CD4-positive, alpha-beta T cell (primary cell): ENCODE data around the gene MIA2. TPM values are rescaled to one million over a fixed set of nuclear protein-coding genes. Genes with fewer than 3 reads are reported as not detected.

Source experiments
- ATAC-seq: fragments of 200-7000 bp; cut with Tn5 transposase; one replicate; pipeline ENCODE4 v1.10.0; 2022; ENCODE audit warnings: mild to moderate bottlenecking; ENCODE audit not compliant: poor library complexity
- CTCF ChIA-PET: fragments of 350-600 bp; sonication (Branson Sonifier 250); formaldehyde crosslinking; loops from one replicate; lab custom pipeline; 2021; ENCODE audit warnings: antibody characterized with exemption, inconsistent platforms; lab: Charles Lee
- POLR2A ChIA-PET: fragments of 350-600 bp; sonication (Branson Sonifier 250); formaldehyde crosslinking; loops from one replicate; lab custom pipeline; 2021; ENCODE audit warnings: antibody characterized with exemption, inconsistent platforms; lab: Charles Lee
- DNase-seq, 14 experiments: peaks; one replicate each; pipeline ENCODE4 v3.0.0-alpha.2; 2013 to 2020; ENCODE audit warnings: mixed read lengths in 2 of 14
- H3K27ac ChIP-seq, 2 donors: one replicate each; pipeline versions ENCODE4 v1.5.1 to v1.7.0; 2013; ENCODE audit warnings: low read length in 2 of 2, low read depth in 1 of 2, mild to moderate bottlenecking in 1 of 2
- H3K27me3 ChIP-seq, 2 experiments: 1 replicate in 1 of 2; 2 replicates in 1 of 2; pipeline versions ENCODE4 v1.6.1 to v1.7.0; 2013; ENCODE audit warnings: low read length in 2 of 2, control low read depth in 1 of 2, mild to moderate bottlenecking in 1 of 2, moderate library complexity in 1 of 2; ENCODE audit not compliant: insufficient read depth in 2 of 2, control insufficient read depth in 1 of 2
- H3K36me3 ChIP-seq: one replicate; pipeline ENCODE4 v1.6.1; 2013; ENCODE audit warnings: low read length, control low read depth; ENCODE audit not compliant: insufficient read depth
- H3K4me1 ChIP-seq: one replicate; pipeline ENCODE4 v1.6.1; 2013; ENCODE audit warnings: low read length, control low read depth; ENCODE audit not compliant: insufficient read depth
- H3K4me3 ChIP-seq: one replicate; pipeline ENCODE4 v1.5.1; 2013; ENCODE audit warnings: mild to moderate bottlenecking, low read length, moderate library complexity
- H3K9me3 ChIP-seq, 2 experiments: 1 replicate in 1 of 2; 2 replicates in 1 of 2; pipeline versions ENCODE4 v1.6.1 to v1.7.0; 2013; ENCODE audit warnings: low read length in 2 of 2, mild to moderate bottlenecking in 2 of 2, control low read depth in 1 of 2, moderate library complexity in 1 of 2; ENCODE audit not compliant: control insufficient read depth in 1 of 2, insufficient read depth in 1 of 2
- H3K27ac Mint-ChIP-seq: one replicate; pipeline ENCODE4 v1.8.0; 2020; ENCODE audit warnings: mixed read lengths
- H3K27me3 Mint-ChIP-seq: one replicate; pipeline ENCODE4 v1.8.0; 2021; ENCODE audit warnings: mixed read lengths
- H3K36me3 Mint-ChIP-seq: one replicate; pipeline ENCODE4 v1.8.0; 2021; ENCODE audit warnings: low read depth, mixed read lengths
- H3K4me1 Mint-ChIP-seq: one replicate; pipeline ENCODE4 v1.8.0; 2021; ENCODE audit warnings: low read depth, mixed read lengths
- H3K4me3 Mint-ChIP-seq: one replicate; pipeline ENCODE4 v1.8.0; 2020; ENCODE audit warnings: mild to moderate bottlenecking, mixed read lengths
- H3K9me3 Mint-ChIP-seq: one replicate; pipeline ENCODE4 v1.8.0; 2020; ENCODE audit warnings: mixed read lengths
- CTCF ChIP-seq: fragments of 200-600 bp; IDR thresholded peaks from one replicate; pipeline ENCODE4 v1.8.0; 2022; ENCODE audit warnings: antibody characterized with exemption, mild to moderate bottlenecking
- intact Hi-C, 2 experiments: fragments of 100-400 bp; cut with DNase I in 1 of 2; cut with micrococcal nuclease in 1 of 2; formaldehyde crosslinking; loops; one replicate each; pipeline versions ENCODE4 v1.15.1 to v1.9.0; 2023 to 2025; cut with DNase I, micrococcal nuclease
- total RNA-seq, 174 experiments: library from RNA in 2 of 174; stranded (reverse) in 2 of 174; gene quantifications; one replicate each; pipeline ENCODE4 v1.2.3 and lab custom pipeline; 2021 to 2026

MIA2 gene
- total RNA-seq, 2 experiments from 2014 or later = 21.1 to 24.1 TPM

DNA sequence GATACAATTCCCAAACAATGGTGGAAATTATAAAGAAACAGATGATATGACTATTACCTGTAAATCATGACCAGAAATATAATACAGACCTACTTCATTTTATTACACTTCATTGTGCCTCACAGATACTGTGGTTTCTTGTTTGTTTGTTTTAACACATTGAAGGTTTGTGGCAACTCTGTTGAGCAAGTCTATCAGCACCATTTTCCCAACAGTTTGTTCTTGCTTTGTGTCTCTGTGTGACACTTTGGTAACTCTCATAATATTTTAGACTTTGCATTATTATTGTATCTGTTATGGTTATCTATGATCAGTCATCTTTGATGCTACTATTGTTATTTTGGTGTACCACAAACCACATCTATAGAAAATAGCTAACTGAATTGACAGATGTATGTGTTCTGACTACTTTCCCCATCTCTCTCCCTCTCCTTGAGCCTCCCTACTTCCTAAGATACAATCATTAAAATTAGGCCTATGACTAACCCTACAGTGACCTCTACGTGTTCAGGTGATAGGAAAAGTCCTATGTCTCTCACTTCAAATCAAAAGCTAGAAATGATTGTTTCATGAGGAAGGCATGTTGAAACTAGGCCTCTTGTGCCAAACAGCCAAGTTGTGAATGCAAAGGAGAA is 149.4 kb downstream of the MIA2 start:
- Histone ChIP-seq H3K36me3 (no peaks in the 10 kb centered on the region), H3K27ac (no peak overlapping the region), H3K4me3 (no peak overlapping the region), H3K27me3 (no peaks in the 10 kb centered on the region), H3K9me3 (no peaks in the 10 kb centered on the region), H3K4me1 (no peaks in the 10 kb centered on the region)
- ChIA-PET POLR2A (interaction anchor here (0.6 to 3.3 kb wide), 6 partner anchors 9 to 1224 kb away, joined by 3 to 14 read pairs (median 4); partner anchors contain the start of genes FBXO33 and GEMIN2), CTCF (interaction anchor here (0.8 to 1.4 kb wide), 2 partner anchors 11 to 14 kb away, joined by 3 to 4 read pairs; no protein-coding TSS in a partner anchor)
- peak overlapping the region; percentile 46 for H3K4me3 Mint-ChIP-seq
- no peak for TF ChIP-seq CTCF
- no peaks in the 10 kb centered on the region for H3K27me3 Mint-ChIP-seq
- peaks cover 43% of the 10 kb centered on the region for H3K4me1 Mint-ChIP-seq
- peak overlapping the region; percentile 59 for H3K27ac Mint-ChIP-seq
- no peaks in the 10 kb centered on the region for H3K9me3 Mint-ChIP-seq
- intact Hi-C loops = no loop called here
- H3K36me3 Mint-ChIP-seq = peaks cover 5% of the 10 kb centered on the region
- ATAC-seq (peak; percentile 54), DNase-seq (peak in 3 of 14 experiments; percentile 27 to 43 (median 40))

DNA sequence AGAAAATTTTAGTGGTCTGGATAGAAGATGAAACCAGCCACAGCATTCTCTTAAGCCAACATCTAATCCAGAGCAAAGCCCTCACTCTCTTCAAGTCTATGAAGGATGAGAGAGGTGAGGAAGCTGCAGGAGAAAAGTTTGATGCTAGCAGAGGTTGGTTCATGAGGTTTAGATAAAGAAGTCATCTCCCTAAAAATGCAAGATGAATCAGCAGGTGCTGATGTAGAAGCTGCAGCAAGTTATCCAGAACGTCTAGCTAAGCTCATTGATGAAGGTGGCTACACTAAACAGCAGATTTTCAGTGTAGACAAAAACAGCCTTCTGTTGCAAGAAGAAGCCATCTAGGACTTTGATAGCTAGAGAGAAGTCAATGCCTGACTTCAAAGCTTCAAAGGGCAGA is 150.0 kb downstream of the MIA2 start:
- ChIA-PET POLR2A (interaction anchor here (1.2 to 3.3 kb wide), 4 partner anchors 10 to 270 kb away, joined by 3 to 14 read pairs (median 4); partner anchors contain the start of genes FBXO33 and GEMIN2), CTCF (interaction anchor here (1.4 kb wide), 1 partner anchor 13 kb away, joined by 4 read pairs; no protein-coding TSS in a partner anchor)
- TF ChIP-seq CTCF = no peak
- H3K4me3 Mint-ChIP-seq = no peak overlapping the region
- Histone ChIP-seq H3K4me1 (no peaks in the 10 kb centered on the region), H3K36me3 (no peaks in the 10 kb centered on the region), H3K9me3 (no peaks in the 10 kb centered on the region), H3K27me3 (no peaks in the 10 kb centered on the region), H3K4me3 (no peak overlapping the region), H3K27ac (no peak overlapping the region)
- intact Hi-C loops = no loop called here
- peaks cover 5% of the 10 kb centered on the region for H3K36me3 Mint-ChIP-seq
- H3K4me1 Mint-ChIP-seq = peaks cover 43% of the 10 kb centered on the region
- DNase-seq (no peak), ATAC-seq (no peak)
- H3K27me3 Mint-ChIP-seq = no peaks in the 10 kb centered on the region
- peak overlapping the region; percentile 59 for H3K27ac Mint-ChIP-seq
- H3K9me3 Mint-ChIP-seq = no peaks in the 10 kb centered on the region

DNA sequence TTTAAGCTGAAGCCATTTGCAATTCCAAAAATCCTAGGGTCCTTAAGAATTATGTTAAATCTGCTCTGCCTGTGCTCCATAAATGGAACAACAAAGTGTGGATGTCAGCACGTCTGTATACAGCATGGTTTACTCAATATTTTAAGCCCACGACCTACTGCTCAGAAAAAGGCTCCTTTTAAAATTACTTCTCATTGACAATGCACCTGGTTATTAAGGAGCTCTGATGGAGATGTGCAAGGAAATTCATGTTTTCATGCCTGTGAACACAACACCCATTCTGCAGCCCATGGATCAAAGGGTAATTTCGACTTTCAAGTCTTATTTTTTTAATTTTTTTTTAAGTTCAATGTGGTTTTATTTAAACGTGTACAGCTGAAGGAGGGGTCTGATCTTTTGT is 150.5 kb downstream of the MIA2 start:
- Mint-ChIP-seq H3K27me3 (no peaks in the 10 kb centered on the region), H3K9me3 (no peaks in the 10 kb centered on the region), H3K27ac (peak overlapping the region; percentile 59), H3K36me3 (peaks cover 5% of the 10 kb centered on the region), H3K4me3 (no peak overlapping the region), H3K4me1 (peaks cover 43% of the 10 kb centered on the region)
- H3K27ac ChIP-seq = no peak overlapping the region
- ChIA-PET POLR2A (interaction anchor here (1.2 to 3.3 kb wide), 2 partner anchors 48 to 270 kb away, joined by 4 to 14 read pairs; partner anchors contain the start of genes FBXO33 and GEMIN2), CTCF (interaction anchor here (1.4 kb wide), 1 partner anchor 13 kb away, joined by 4 read pairs; no protein-coding TSS in a partner anchor)
- no peaks in the 10 kb centered on the region for H3K4me1 ChIP-seq
- ATAC-seq = no peak
- no peaks in the 10 kb centered on the region for H3K27me3 ChIP-seq
- no peak for TF ChIP-seq CTCF
- no peak for DNase-seq
- H3K36me3 ChIP-seq = no peaks in the 10 kb centered on the region
- no peak overlapping the region for H3K4me3 ChIP-seq
- H3K9me3 ChIP-seq = no peaks in the 10 kb centered on the region
- intact Hi-C loops = no loop called here
